ENCODE data around the gene GPR153. TPM values are rescaled to one million over a fixed set of nuclear protein-coding genes. Genes with fewer than 3 reads are reported as not detected.
A peak's percentile ranks its signal among the peaks of the same experiment; 100 is the strongest.

The GPR153 gene
- total RNA-seq (2021; fragmentation: NEBNext Ultra II Directional; extraction: Animal tissue kit (Norgen Biotek cat#: 25700)) (5.7 and 6.1 TPM in 2 replicates), polyA plus RNA-seq (2011; rRNA removed) (8.1 and 15.6 TPM in 2 replicates), polyA minus RNA-seq (2011; rRNA and poly(A)+ RNA removed) (5.0 and 7.9 TPM in 2 replicates)
- polyA plus RNA-seq (2011; cell fraction: cytosol; rRNA removed), result 8.1 TPM
- 16.5 TPM for polyA plus RNA-seq (2011; cell fraction: nucleus; rRNA removed)
- 4.3 to 8.8 TPM (median 7.7 TPM) in 4 replicates for polyA plus RNA-seq (2012, experiment 1 of 2)
- polyA plus RNA-seq (2012, experiment 2 of 2), result 6.5 TPM
- polyA plus RNA-seq (2013, experiment 1 of 2), result 4.3 TPM
- 3.9 TPM for polyA plus RNA-seq (2013, experiment 2 of 2)
- 8.3 TPM for polyA minus RNA-seq (2011; cell fraction: cytosol; rRNA and poly(A)+ RNA removed)
- 9.7 TPM for polyA minus RNA-seq (2011; cell fraction: nucleus; rRNA and poly(A)+ RNA removed)
- long read RNA-seq, experiment 1, full-length matches to known transcripts, result 1 of 7 reads
- long read RNA-seq, experiment 1, partial matches to known transcripts, result 6 of 7 reads
- long read RNA-seq, experiment 1, other reads (novel, unspliced or antisense), result 0 of 7 reads
- long read RNA-seq, experiment 2, result 0 reads

- WGBS, 2 experiments (ENCODE audit: extremely low coverage in 1 of 2, insufficient coverage in 1 of 2, insufficient read length in 1 of 2, insufficient replicate concordance in 2 of 2, low coverage in 1 of 2, low lambda C conversion rate in 2 of 2, missing lambda C conversion rate in 1 of 2), result 4% methylated on average over 25 of the region's 78 CpGs; no CpG with 5 or more reads in 1 of the 2 experiments
- no peak within 1 kb of the TSS for H2BK120ac ChIP-seq (replicated peaks; ENCODE audit: low read depth, low read length)
- TF ChIP-seq TAF7 (optimal IDR thresholded peaks at IDR 0.05; ENCODE audit: borderline replicate concordance, low read depth, low read length) (no peak), SRF (IDR thresholded peaks at IDR 0.05; ENCODE audit: low read depth, low read length) (no peak), SIN3A (conservative IDR thresholded peaks at IDR 0.05 in 1 of 2, IDR thresholded peaks at IDR 0.05 in 1 of 2; ENCODE audit: low read depth in 1 of 2, low read length in 2 of 2) (peak in 1 of 2 experiments; percentile 63; a peak in 2 of 4 replicates), EGR1 (IDR thresholded peaks at IDR 0.05; ENCODE audit: borderline replicate concordance, low read depth, low read length) (peak; percentile 59; the same call in 1 of the 2 replicates), KDM4A (IDR thresholded peaks at IDR 0.05; ENCODE audit: low read depth, low read length, severe bottlenecking) (peak; percentile 23), RBBP5 (IDR thresholded peaks at IDR 0.05; ENCODE audit: borderline replicate concordance, low read depth, low read length) (0 out of 2 replicates have a peak, but pooled peaks have one; percentile 42)
- no peak within 1 kb of the TSS for H2AK5ac ChIP-seq (ENCODE audit: low read depth, low read length)
- H2BK20ac ChIP-seq (ENCODE audit: low read length), result no peak within 1 kb of the TSS
- no peak within 1 kb of the TSS for H3K23ac ChIP-seq (ENCODE audit: insufficient read length)
- peak within 1 kb of the TSS; percentile 70 to 85 for H3K4me2 ChIP-seq (ENCODE audit: insufficient read depth in 1 of 2, low read depth in 2 of 2, low read length in 2 of 2)
- FAIRE-seq, result no peak
- H3K4me1 ChIP-seq (replicated peaks in 1 of 4; ENCODE audit: control insufficient read depth in 3 of 4, insufficient read depth in 4 of 4, low read length in 3 of 4), result peaks cover 0 to 13% (median 3%) of the 10 kb centered on the region in 4 experiments; a peak in 6 of 7 replicates
- H2BK15ac ChIP-seq (ENCODE audit: low read length), result no peak within 1 kb of the TSS
- H3K23me2 ChIP-seq (ENCODE audit: low read depth, low read length), result peaks cover 7% of the 10 kb centered on the region; the same call in 1 of the 2 replicates
- peaks cover 13 to 22% of the 10 kb centered on the region in 2 experiments for H4K20me1 ChIP-seq (replicated peaks in 1 of 2; ENCODE audit: control insufficient read depth in 1 of 2, insufficient read depth in 2 of 2, low read length in 2 of 2)
- no peaks in the 10 kb centered on the region for H3K9me3 ChIP-seq (ENCODE audit: insufficient read depth in 2 of 2, low read depth in 1 of 2, low read length in 1 of 2)
- no peaks in the 10 kb centered on the region for H3K79me2 ChIP-seq (ENCODE audit: control insufficient read depth in 1 of 2, insufficient read depth in 2 of 2, low read length in 2 of 2)
- no peaks in the 10 kb centered on the region for H3K79me1 ChIP-seq (ENCODE audit: low read depth, low read length)
- peak in 1 of 2 experiments; percentile 73 for DNase-seq (ENCODE audit: low read depth in 1 of 2, low spot score in 2 of 2)
- no peak within 1 kb of the TSS for H3K56ac ChIP-seq (replicated peaks; ENCODE audit: insufficient read length, low read depth, low read length)
- ChIA-PET POLR2A (ENCODE audit: partially characterized antibody) (interaction anchor here (1.3 to 2.8 kb wide), 2 partner anchors 12 to 17 kb away, joined by 3 to 17 read pairs; partner anchors contain the start of gene HES3), CTCF (ENCODE audit: partially characterized antibody) (interaction anchor here (1.5 to 3.1 kb wide), 6 partner anchors 14 to 96 kb away, joined by 4 to 25 read pairs (median 10); no protein-coding TSS in a partner anchor)
- peak within 1 kb of the TSS; percentile 65; the same call in 1 of the 2 replicates for H4K8ac ChIP-seq (ENCODE audit: extremely low read depth, insufficient read depth, low read length)
- peaks cover 0 to 20% (median 13%) of the 10 kb centered on the region in 4 experiments; a peak in 3 of 7 replicates for H3K27me3 ChIP-seq (replicated peaks in 1 of 4; ENCODE audit: control insufficient read depth in 3 of 4, extremely low read depth in 1 of 4, insufficient read depth in 3 of 4, low read length in 3 of 4)
- H3K4ac ChIP-seq (replicated peaks; ENCODE audit: insufficient read length, low read depth, low read length), result no peak within 1 kb of the TSS
- no peak within 1 kb of the TSS for H2AFZ ChIP-seq (ENCODE audit: low read length)
- H3K36me3 ChIP-seq (ENCODE audit: control insufficient read depth in 2 of 4, insufficient read depth in 4 of 4, low read length in 3 of 4), result no peaks in the 10 kb centered on the region
- H3K18ac ChIP-seq (ENCODE audit: extremely low read depth, low read length), result no peak within 1 kb of the TSS; the same call in 1 of the 2 replicates
- no peak within 1 kb of the TSS for H3K14ac ChIP-seq (ENCODE audit: insufficient read length)
- H2BK12ac ChIP-seq (ENCODE audit: low read depth, low read length), result no peak within 1 kb of the TSS
- no peak within 1 kb of the TSS for H4K91ac ChIP-seq (replicated peaks; ENCODE audit: insufficient read length, low read length)
- H3K27ac ChIP-seq (ENCODE audit: low read depth, low read length), result no peak within 1 kb of the TSS
- 0 out of 7 replicates have a peak within 1 kb of the TSS, but pooled peaks of 1 of the 4 experiments have one; percentile 1 for H3K9ac ChIP-seq (replicated peaks in 1 of 4; ENCODE audit: extremely low read depth in 1 of 4, low read depth in 3 of 4, low read length in 3 of 4)
- no peak within 1 kb of the TSS for H4K5ac ChIP-seq (ENCODE audit: insufficient read length, low read depth, low read length)
- no peak within 1 kb of the TSS for H2BK5ac ChIP-seq (ENCODE audit: low read depth, low read length)
- peak within 1 kb of the TSS; percentile 45 to 87 (median 50) for H3K4me3 ChIP-seq (ENCODE audit: extremely low read depth in 1 of 4, insufficient read depth in 2 of 4, low read depth in 3 of 4, low read length in 4 of 4)
These were observed at the start of gene GPR153 for GRCh38 chr1:6260961-6261614. Gene GPR153, minus strand, starts transcription at chr1:6261098. Its CDS starts 6,193 bp downstream, at chr1:6254905.

Measured in H1 (cell line).